Erythroblast (primary cell): ENCODE data around the gene SIRT4.

Source experiments
- DNase-seq, 2 experiments: peaks; one replicate each; lab custom pipeline; 2025; lab: John Stamatoyannopoulos, UW
- GATA1 ChIP-seq: IDR thresholded peaks from 2 replicates; pipeline ENCODE4 v1.6.1; 2011; ENCODE audit warnings: low read depth, mild to moderate bottlenecking, control low read depth, low read length, moderate library complexity
- POLR2A ChIP-seq: IDR thresholded peaks from 2 replicates; pipeline ENCODE4 v1.6.1; 2011; ENCODE audit warnings: mild to moderate bottlenecking, low read length

SIRT4 gene

GRCh38 chr12:120337730-120338129 lies 35.6 kb downstream of the SIRT4 start:
- TF ChIP-seq POLR2A (no peak), GATA1 (no peak)
- DNase-seq: no peak

DNA sequence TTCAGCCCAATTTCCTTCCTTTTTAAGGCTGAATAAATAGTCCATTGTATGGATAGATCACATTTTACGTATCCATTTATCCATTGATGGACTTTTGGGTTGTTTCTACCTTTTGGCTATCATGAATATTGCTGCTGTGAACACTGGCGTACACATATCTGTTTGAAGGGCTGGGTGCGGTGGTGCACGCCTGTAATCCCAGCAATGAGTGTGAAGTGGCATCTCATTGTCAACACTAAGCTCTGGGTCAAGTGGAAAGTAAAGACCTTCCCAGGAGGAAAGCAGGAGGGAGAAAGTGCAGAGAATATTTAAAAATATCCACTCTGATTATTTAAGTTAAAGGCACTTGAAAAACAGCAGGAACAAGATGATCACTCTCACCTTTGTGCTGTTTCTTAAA lies 37.1 kb downstream of the SIRT4 start:
- TF ChIP-seq GATA1 (no peak), POLR2A (no peak)
- DNase-seq: no peak

DNA sequence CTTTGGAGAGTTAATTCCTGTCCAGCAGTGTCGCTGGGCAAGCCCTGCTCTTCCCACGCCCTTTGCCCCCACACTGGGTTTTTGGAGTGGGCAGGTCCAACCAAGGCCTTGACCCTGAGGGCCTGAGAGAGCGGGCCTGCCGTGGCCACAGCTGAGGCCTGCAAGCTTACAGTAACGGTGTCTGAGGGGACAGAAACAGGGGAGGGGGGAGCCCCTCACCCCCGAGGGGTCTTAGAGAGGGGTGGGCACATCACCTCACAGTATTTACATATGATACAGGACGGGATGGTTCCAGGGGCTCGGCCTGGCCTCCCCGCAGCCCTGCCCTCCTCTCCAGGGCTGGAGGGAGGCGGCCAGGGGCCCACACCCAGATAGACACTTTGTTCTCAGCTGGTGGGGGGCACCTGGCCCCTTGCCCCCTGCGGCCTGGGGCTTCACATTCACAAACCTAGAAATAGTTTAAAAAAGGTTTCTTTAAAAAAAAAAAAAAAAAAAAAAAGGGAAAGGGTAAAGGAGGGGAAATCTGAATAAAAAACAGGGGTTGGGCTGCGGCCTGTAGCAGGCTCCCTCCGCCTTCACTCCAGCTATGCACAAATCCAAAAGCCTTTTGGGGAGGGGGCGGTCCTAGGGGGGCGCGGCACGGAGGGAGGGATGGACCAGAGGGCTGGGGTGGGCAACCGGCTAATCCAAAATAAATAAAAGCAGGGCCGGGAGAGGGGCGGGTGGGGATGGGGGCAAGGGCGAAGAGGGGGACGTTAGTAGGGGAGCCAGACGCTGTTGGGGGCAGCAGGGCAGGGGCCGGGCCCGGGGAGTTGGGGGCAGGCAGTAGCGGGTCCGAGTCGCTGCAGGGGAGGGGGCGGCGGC lies 40.3 kb downstream of the SIRT4 start:
- DNase-seq: no peak
- TF ChIP-seq POLR2A (no peak), GATA1 (no peak)

DNA sequence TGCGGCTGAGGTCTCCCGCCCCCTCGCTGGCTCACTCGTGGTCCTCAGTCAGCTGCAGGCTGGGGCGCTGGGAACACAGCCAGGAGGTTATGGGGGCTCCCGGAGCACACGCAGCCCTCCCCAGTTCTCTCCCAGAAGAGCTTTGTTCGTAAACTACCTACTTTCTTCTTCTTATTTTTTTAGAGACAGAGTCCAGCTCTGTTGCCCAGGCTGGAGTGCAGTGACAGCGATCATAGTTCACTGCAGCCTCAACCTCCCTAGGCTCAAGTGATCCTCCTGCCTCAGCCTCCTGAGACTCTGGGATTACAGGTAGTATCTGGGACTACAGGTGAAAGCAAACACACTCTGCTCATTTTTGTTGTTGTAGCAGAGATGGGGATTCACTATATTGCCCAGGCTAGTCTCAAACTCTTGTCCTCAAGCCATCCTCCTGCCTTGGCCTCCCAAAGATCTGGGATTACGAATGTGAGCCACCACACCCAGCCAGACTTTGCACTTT lies 41.0 kb downstream of the SIRT4 start:
- no peak for DNase-seq
- TF ChIP-seq POLR2A (no peak), GATA1 (no peak)

GRCh38 chr12:120343692-120344091 lies 41.6 kb downstream of the SIRT4 start:
- DNase-seq: no peak
- TF ChIP-seq GATA1 (no peak), POLR2A (no peak)

DNA sequence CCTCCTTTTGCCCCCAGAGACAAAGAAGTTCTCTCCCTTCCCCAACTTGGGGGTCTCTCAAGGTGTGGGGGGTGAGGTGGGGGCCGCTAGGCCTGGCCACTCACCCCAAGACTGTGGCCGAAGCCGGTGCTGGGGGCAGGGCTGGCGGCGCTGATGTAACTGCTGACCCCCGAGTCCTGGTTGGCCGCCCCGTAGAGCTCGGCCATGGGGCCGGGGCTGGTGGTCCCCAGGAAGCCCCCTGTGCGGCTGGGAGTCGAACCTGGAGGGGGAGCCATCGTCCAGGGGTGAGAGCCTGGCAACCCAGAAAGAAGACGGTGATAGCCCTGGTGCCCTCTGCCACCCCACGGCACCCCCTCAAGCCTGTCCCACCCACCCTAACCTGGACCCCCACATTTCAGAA lies 43.9 kb downstream of the SIRT4 start:
- DNase-seq: no peak
- no peak for TF ChIP-seq GATA1
- no peak for TF ChIP-seq POLR2A

- no peak for TF ChIP-seq POLR2A
- no peak for TF ChIP-seq GATA1
- no peak for DNase-seq
Observed at GRCh38 chr12:120346681-120347080, 44.6 kb downstream of the SIRT4 start.

DNA sequence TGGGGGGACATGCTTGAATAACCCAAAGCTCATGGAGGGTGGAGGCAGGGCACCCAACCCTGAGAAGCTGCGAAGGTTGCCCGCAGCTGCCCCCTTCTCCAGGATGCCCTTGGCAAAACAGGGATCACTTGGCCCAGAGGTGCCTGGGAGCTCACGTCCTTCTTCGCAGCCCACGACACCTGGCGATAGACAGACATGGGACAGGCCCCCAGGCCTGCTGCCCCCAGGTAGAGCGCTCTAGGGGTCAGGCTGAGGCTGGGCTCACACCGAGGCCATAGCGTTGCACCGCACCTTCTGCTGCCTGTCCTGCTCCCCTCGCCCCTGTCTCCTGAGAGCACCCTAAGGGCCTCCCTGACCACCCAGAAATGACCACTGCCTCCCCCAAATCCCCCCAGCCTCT lies 45.6 kb downstream of the SIRT4 start:
- no peak for TF ChIP-seq GATA1
- TF ChIP-seq POLR2A: no peak
- no peak for DNase-seq

GRCh38 chr12:120350576-120351350 lies 48.6 kb downstream of the SIRT4 start:
- TF ChIP-seq POLR2A (no peak), GATA1 (no peak)
- DNase-seq: no peak

- no peak for DNase-seq
Observed at GRCh38 chr12:120352117-120352516, 50.0 kb downstream of the SIRT4 start.

GRCh38 chr12:120353136-120353535 lies 51.0 kb downstream of the SIRT4 start:
- no peak for DNase-seq
- no peak for TF ChIP-seq POLR2A
- TF ChIP-seq GATA1: no peak

More at GRCh38 chr12:120352117-120352516, 50.0 kb downstream of the SIRT4 start:
- TF ChIP-seq POLR2A: no peak
- TF ChIP-seq GATA1: no peak

GRCh38 chr12:120353556-120354317 lies 51.6 kb downstream of the SIRT4 start:
- TF ChIP-seq POLR2A (no peak), GATA1 (no peak)
- DNase-seq: no peak

- DNase-seq: peak; percentile 72 to 85
- TF ChIP-seq POLR2A (no peak), GATA1 (no peak)
Observed at GRCh38 chr12:120356567-120357030, 54.5 kb downstream of the SIRT4 start.
